ENCODE data around the gene TMEM134. TPM values are rescaled to one million over a fixed set of nuclear protein-coding genes. Genes with fewer than 3 reads are reported as not detected.
"Not testable (repeated sequence)": the region's sequence is repeated elsewhere in the genome, so short reads cannot be mapped to it uniquely, and the experiment has no call there.

TMEM134 gene
- total RNA-seq, 5 donors from 2014 or later (not counting 1 experiment from before 2014, with no cell fraction given): 59.9 to 113 (median 106) TPM

- Histone ChIP-seq H3K27ac (ENCODE audit: low read length) (peak overlapping the region; percentile 74), H3K36me3 (ENCODE audit: control insufficient read depth in 2 of 2, extremely low read depth in 1 of 2, insufficient read depth in 1 of 2, low read length in 1 of 2) (peaks cover 11 to 16% of the 10 kb centered on the region in 2 donors), H3K4me3 (ENCODE audit: control insufficient read depth in 1 of 2, extremely low read depth in 1 of 2, low read length in 1 of 2) (peak overlapping the region; percentile 66 to 99), H3K4me1 (ENCODE audit: control insufficient read depth in 1 of 2, extremely low read depth in 1 of 2, insufficient read depth in 2 of 2, low read length in 2 of 2) (peaks cover 9 to 58% of the 10 kb centered on the region in 2 experiments)
- WGBS (ENCODE audit: insufficient coverage): 88% methylated on average over 9 of the region's 19 CpGs
- Mint-ChIP-seq H3K4me3 (peak overlapping the region; percentile 94 to 98 (median 97)), H3K27ac (peak overlapping the region; percentile 96 to 98), H3K4me1 (peaks cover 41 to 58% (median 47%) of the 10 kb centered on the region in 3 donors)
- ATAC-seq (replicated peaks in 1 of 4): peak in 1 of 4 experiments; percentile 4
- H3K36me3 Mint-ChIP-seq; DNase-seq; H3K27me3 ChIP-seq (replicated peaks in 1 of 2; ENCODE audit: control insufficient read depth in 2 of 2, extremely low read depth in 1 of 2, insufficient read depth in 2 of 2, low read length in 1 of 2); H3K9me3 ChIP-seq; H3K9me3 Mint-ChIP-seq; H3K27me3 Mint-ChIP-seq: not testable (repeated sequence)
- ChIA-PET CTCF (interaction anchor here in 1 of 2 donors (2.6 to 2.7 kb wide), 2 partner anchors 12 to 26 kb away, joined by 7 to 9 read pairs; partner anchors contain the start of gene PPP1CA), POLR2A (interaction anchor here in 1 of 2 donors (0.6 kb wide), 1 partner anchor 25 kb away, joined by 4 read pairs; no protein-coding TSS in a partner anchor)
Measured at GRCh38 chr11:67427364-67427859, 41.6 kb downstream of the TMEM134 start.

- H3K36me3 Mint-ChIP-seq: no peaks in the 10 kb centered on the region
- no peak overlapping the region for H3K27ac Mint-ChIP-seq
- WGBS (ENCODE audit: insufficient coverage): 92% methylated on average over 29 of the region's 34 CpGs
- H3K9me3 ChIP-seq: no peaks in the 10 kb centered on the region
- ATAC-seq (replicated peaks in 1 of 4) (no peak), DNase-seq (no peak)
- H3K4me1 Mint-ChIP-seq: peaks cover 33 to 48% (median 46%) of the 10 kb centered on the region in 3 donors
- peaks cover 16 to 48% of the 10 kb centered on the region in 2 experiments for H3K4me1 ChIP-seq (ENCODE audit: control insufficient read depth in 1 of 2, extremely low read depth in 1 of 2, insufficient read depth in 2 of 2, low read length in 2 of 2)
- ChIA-PET POLR2A (no interaction called here), CTCF (interaction anchor here (0.7 kb wide), 2 partner anchors 8 to 23 kb away, joined by 3 to 4 read pairs; partner anchors contain the start of genes CARNS1 (in 1 of the 2) and PPP1CA (in 1 of the 2))
- H3K9me3 Mint-ChIP-seq: no peaks in the 10 kb centered on the region
- no peaks in the 10 kb centered on the region for H3K27me3 Mint-ChIP-seq
- H3K4me3 ChIP-seq (ENCODE audit: control insufficient read depth in 1 of 2, extremely low read depth in 1 of 2, low read length in 1 of 2): no peak overlapping the region
- H3K27me3 ChIP-seq (replicated peaks in 1 of 2; ENCODE audit: control insufficient read depth in 2 of 2, extremely low read depth in 1 of 2, insufficient read depth in 2 of 2, low read length in 1 of 2): no peaks in the 10 kb centered on the region
- H3K27ac ChIP-seq (ENCODE audit: low read length): no peak overlapping the region
- no peak overlapping the region for H3K4me3 Mint-ChIP-seq
- H3K36me3 ChIP-seq (ENCODE audit: control insufficient read depth in 2 of 2, extremely low read depth in 1 of 2, insufficient read depth in 1 of 2, low read length in 1 of 2): no peaks in the 10 kb centered on the region
Measured at GRCh38 chr11:67423891-67424613, 45.0 kb downstream of the TMEM134 start.

- POLR2A ChIA-PET: no interaction called here
- no peaks in the 10 kb centered on the region for H3K27me3 Mint-ChIP-seq
- no peak overlapping the region for H3K27ac Mint-ChIP-seq
- H3K36me3 Mint-ChIP-seq: no peaks in the 10 kb centered on the region
- peaks cover 34 to 49% (median 47%) of the 10 kb centered on the region in 3 donors for H3K4me1 Mint-ChIP-seq
- WGBS (ENCODE audit: insufficient coverage): 96% methylated on average over 12 of the region's 13 CpGs
- H3K9me3 ChIP-seq: no peaks in the 10 kb centered on the region
- DNase-seq (no peak), ATAC-seq (replicated peaks in 1 of 4) (no peak)
- peaks cover 20 to 48% of the 10 kb centered on the region in 2 experiments for H3K4me1 ChIP-seq (ENCODE audit: control insufficient read depth in 1 of 2, extremely low read depth in 1 of 2, insufficient read depth in 2 of 2, low read length in 2 of 2)
- H3K4me3 ChIP-seq (ENCODE audit: control insufficient read depth in 1 of 2, extremely low read depth in 1 of 2, low read length in 1 of 2): no peak overlapping the region
- H3K27me3 ChIP-seq (replicated peaks in 1 of 2; ENCODE audit: control insufficient read depth in 2 of 2, extremely low read depth in 1 of 2, insufficient read depth in 2 of 2, low read length in 1 of 2): no peaks in the 10 kb centered on the region
- H3K4me3 Mint-ChIP-seq: no peak overlapping the region
- no peaks in the 10 kb centered on the region for H3K9me3 Mint-ChIP-seq
- no peaks in the 10 kb centered on the region for H3K36me3 ChIP-seq (ENCODE audit: control insufficient read depth in 2 of 2, extremely low read depth in 1 of 2, insufficient read depth in 1 of 2, low read length in 1 of 2)
- H3K27ac ChIP-seq (ENCODE audit: low read length): no peak overlapping the region
- CTCF ChIA-PET: no interaction called here
Measured at GRCh38 chr11:67423466-67423865, 45.6 kb downstream of the TMEM134 start.

- Mint-ChIP-seq H3K4me3 (no peak overlapping the region), H3K36me3 (no peaks in the 10 kb centered on the region), H3K27me3 (no peaks in the 10 kb centered on the region), H3K4me1 (peaks cover 36 to 50% (median 48%) of the 10 kb centered on the region in 3 donors), H3K9me3 (no peaks in the 10 kb centered on the region), H3K27ac (peak overlapping the region; percentile 5 to 36)
- Histone ChIP-seq H3K36me3 (ENCODE audit: control insufficient read depth in 2 of 2, extremely low read depth in 1 of 2, insufficient read depth in 1 of 2, low read length in 1 of 2) (no peaks in the 10 kb centered on the region), H3K4me3 (ENCODE audit: control insufficient read depth in 1 of 2, extremely low read depth in 1 of 2, low read length in 1 of 2) (no peak overlapping the region), H3K4me1 (ENCODE audit: control insufficient read depth in 1 of 2, extremely low read depth in 1 of 2, insufficient read depth in 2 of 2, low read length in 2 of 2) (peaks cover 23 to 52% of the 10 kb centered on the region in 2 experiments), H3K27ac (ENCODE audit: low read length) (no peak overlapping the region), H3K9me3 (no peaks in the 10 kb centered on the region), H3K27me3 (replicated peaks in 1 of 2; ENCODE audit: control insufficient read depth in 2 of 2, extremely low read depth in 1 of 2, insufficient read depth in 2 of 2, low read length in 1 of 2) (no peaks in the 10 kb centered on the region)
- DNase-seq (no peak), ATAC-seq (replicated peaks in 1 of 4) (no peak)
- 90% methylated on average over 6 of the region's 6 CpGs for WGBS (ENCODE audit: insufficient coverage)
- POLR2A ChIA-PET: no interaction called here
- CTCF ChIA-PET: no interaction called here
Measured at GRCh38 chr11:67422891-67423290, 46.2 kb downstream of the TMEM134 start.

DNA sequence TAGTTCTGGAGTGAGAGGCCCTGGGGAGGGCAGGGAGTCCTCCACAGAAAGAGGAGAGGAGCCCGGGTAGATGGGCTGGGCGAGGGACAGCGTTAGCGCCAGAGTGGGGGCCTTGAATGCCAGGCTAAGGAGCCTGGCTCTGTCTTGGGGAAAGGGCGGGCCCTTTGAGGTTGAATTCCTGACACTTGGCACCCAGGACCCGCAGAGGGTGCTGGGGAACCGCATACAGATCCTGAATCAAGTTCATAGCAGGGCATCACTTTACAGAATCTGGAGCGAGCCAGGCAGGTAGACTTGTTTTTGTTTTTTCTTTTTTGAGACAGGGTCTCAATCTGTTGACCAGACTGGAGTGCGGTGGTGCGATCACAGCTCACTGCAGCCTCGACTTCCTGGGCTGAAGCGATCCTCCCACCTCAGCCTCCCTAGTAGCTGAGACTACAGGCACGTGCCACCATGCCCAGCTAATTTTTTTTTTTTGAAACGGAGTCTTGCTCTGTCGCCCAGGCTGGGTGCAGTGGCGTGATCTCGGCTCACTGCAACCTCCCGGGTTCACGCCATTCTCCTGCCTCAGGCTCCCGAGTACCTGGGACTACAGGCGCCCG lies 47.5 kb downstream of the TMEM134 start:
- H3K4me1 Mint-ChIP-seq: peaks cover 39 to 54% (median 51%) of the 10 kb centered on the region in 3 donors
- no peaks in the 10 kb centered on the region for H3K9me3 ChIP-seq
- DNase-seq (no peak), ATAC-seq (replicated peaks in 1 of 4) (no peak)
- H3K27me3 Mint-ChIP-seq: no peaks in the 10 kb centered on the region
- H3K4me3 ChIP-seq (ENCODE audit: control insufficient read depth in 1 of 2, extremely low read depth in 1 of 2, low read length in 1 of 2): no peak overlapping the region
- no peaks in the 10 kb centered on the region for H3K9me3 Mint-ChIP-seq
- H3K36me3 Mint-ChIP-seq: no peaks in the 10 kb centered on the region
- H3K27me3 ChIP-seq (replicated peaks in 1 of 2; ENCODE audit: control insufficient read depth in 2 of 2, extremely low read depth in 1 of 2, insufficient read depth in 2 of 2, low read length in 1 of 2): no peaks in the 10 kb centered on the region
- H3K4me3 Mint-ChIP-seq: peak overlapping the region; percentile 46 to 86 (median 68)
- H3K27ac Mint-ChIP-seq: peak overlapping the region; percentile 91 to 94
- H3K27ac ChIP-seq (ENCODE audit: low read length): peak overlapping the region; percentile 52
- ChIA-PET POLR2A (interaction anchor here in 1 of 2 donors (0.6 kb wide), 1 partner anchor 28 kb away, joined by 5 read pairs; no protein-coding TSS in a partner anchor), CTCF (interaction anchor here in 1 of 2 donors (0.9 to 1.2 kb wide), 2 partner anchors 16 to 19 kb away, joined by 5 to 9 read pairs; partner anchors contain the start of genes PPP1CA and PTPRCAP)
- no peaks in the 10 kb centered on the region for H3K36me3 ChIP-seq (ENCODE audit: control insufficient read depth in 2 of 2, extremely low read depth in 1 of 2, insufficient read depth in 1 of 2, low read length in 1 of 2)
- WGBS (ENCODE audit: insufficient coverage): 69% methylated on average over 16 of the region's 22 CpGs
- peaks cover 29 to 57% of the 10 kb centered on the region in 2 experiments for H3K4me1 ChIP-seq (ENCODE audit: control insufficient read depth in 1 of 2, extremely low read depth in 1 of 2, insufficient read depth in 2 of 2, low read length in 2 of 2)

Measured in T-cell (primary cell).